ENCODE data around the gene SASH3.

SASH3 gene

DNA sequence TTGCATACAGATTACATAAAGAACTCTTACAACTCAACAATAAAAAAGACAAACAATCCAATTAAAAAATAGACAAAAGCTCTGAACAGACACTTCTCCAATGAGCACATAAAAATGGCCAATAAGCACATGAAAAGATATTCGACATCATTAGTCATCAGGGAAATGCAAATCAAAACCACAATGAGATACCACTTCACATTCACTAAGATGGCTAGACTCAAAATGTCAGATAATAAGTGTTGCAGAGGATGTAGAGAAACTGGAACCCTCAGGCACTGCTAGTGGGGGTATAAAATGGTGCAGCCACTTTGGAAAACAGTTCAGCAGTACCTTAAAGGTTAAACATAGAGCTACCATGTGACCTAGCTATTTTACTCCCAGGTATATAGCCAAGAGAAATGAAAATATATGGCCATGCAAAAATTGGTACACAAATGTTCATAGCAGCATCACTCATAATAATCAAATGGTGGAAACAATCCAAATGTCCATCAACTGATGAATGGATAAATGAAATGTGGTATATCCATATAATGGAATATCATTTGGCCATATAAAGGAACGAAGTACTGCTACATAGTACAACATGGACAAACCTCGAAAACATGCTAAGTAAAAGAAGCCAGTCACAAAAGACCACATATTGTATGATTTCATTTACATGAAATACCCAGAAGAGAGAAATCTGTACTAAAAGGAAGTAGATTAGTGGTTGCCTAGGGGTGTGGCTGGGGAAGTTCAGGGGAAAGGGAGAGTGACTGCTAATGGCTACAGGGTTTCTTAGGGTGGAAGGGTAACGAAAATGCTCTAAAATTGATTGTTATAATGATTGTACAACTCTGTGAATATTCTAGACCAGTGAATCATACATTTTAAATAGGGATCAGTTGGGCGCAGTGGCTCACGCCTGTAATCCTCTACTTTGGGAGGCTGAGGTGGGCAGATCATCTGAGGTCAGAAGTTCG lies 29.4 kb downstream of the SASH3 start:
- H3K4me3 ChIP-seq (ENCODE audit: low read length) = no peak overlapping the region
- H2AFZ ChIP-seq (ENCODE audit: low read depth, low read length) = no peak overlapping the region
- peaks cover 13% of the 10 kb centered on the region for H3K4me1 ChIP-seq (ENCODE audit: low read length)
- H3K9me3 ChIP-seq (ENCODE audit: insufficient read depth, low read length) = no peaks in the 10 kb centered on the region
- H3K27ac ChIP-seq (ENCODE audit: low read length) = no peak overlapping the region
- H3K36me3 ChIP-seq (replicated peaks; ENCODE audit: low read depth, low read length) = peaks cover 16% of the 10 kb centered on the region
- no peaks in the 10 kb centered on the region for H3K79me2 ChIP-seq (ENCODE audit: low read length)
- H3K4me2 ChIP-seq (ENCODE audit: low read length) = peak overlapping the region; percentile 14; the same call in 1 of the 2 replicates
- H3K27me3 ChIP-seq (ENCODE audit: low read depth, low read length) = no peaks in the 10 kb centered on the region
- TF ChIP-seq, protein P1, sequence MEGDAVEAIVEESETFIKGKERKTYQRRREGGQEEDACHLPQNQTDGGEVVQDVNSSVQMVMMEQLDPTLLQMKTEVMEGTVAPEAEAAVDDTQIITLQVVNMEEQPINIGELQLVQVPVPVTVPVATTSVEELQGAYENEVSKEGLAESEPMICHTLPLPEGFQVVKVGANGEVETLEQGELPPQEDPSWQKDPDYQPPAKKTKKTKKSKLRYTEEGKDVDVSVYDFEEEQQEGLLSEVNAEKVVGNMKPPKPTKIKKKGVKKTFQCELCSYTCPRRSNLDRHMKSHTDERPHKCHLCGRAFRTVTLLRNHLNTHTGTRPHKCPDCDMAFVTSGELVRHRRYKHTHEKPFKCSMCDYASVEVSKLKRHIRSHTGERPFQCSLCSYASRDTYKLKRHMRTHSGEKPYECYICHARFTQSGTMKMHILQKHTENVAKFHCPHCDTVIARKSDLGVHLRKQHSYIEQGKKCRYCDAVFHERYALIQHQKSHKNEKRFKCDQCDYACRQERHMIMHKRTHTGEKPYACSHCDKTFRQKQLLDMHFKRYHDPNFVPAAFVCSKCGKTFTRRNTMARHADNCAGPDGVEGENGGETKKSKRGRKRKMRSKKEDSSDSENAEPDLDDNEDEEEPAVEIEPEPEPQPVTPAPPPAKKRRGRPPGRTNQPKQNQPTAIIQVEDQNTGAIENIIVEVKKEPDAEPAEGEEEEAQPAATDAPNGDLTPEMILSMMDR (IDR thresholded peaks at IDR 0.05; ENCODE audit: low read depth, low read length) = no peak
- no peak for TF ChIP-seq EZH2phosphoT487 (IDR thresholded peaks at IDR 0.05; ENCODE audit: low read depth)
- no peak overlapping the region for H3K9ac ChIP-seq (ENCODE audit: low read length)
- H4K20me1 ChIP-seq (ENCODE audit: insufficient read depth, low read length) = no peaks in the 10 kb centered on the region

DNA sequence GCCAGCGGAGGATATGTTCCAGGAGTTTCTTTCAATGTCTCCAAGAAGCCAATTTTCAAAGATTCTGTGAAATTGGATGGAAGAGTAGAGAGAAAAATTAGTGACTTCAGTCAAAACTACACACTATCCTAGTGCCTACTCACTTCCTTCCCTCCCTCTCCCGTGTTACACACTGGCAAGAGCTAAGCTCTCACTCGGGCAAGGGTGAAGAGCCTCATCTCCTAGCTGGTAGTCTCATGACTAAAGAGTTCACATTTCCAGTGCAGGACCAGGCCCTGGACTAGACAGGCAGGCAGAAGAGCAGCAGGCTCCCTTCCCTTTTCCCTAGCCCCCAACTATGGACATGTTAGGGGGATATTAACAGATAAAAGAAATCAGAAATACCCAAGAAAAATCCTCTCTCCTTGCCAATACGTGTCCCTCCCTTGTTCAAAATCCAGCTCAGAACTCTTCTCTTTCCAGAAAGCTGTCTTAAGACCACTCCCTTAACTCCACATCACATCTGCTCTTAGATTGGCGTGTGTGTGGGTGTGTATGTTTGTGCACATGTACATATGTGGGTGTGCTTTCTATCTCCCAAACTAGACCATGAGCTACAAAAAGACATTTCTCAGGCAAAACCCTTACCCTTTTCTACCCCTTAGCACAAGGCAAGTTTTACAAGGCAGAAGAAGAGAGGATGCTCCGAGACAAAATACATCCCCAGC lies 34.1 kb downstream of the SASH3 start:
- H3K4me1 ChIP-seq (ENCODE audit: low read length) = peaks cover 7% of the 10 kb centered on the region
- no peaks in the 10 kb centered on the region for H3K27me3 ChIP-seq (ENCODE audit: low read depth, low read length)
- no peaks in the 10 kb centered on the region for H3K9me3 ChIP-seq (ENCODE audit: insufficient read depth, low read length)
- H3K79me2 ChIP-seq (ENCODE audit: low read length) = no peaks in the 10 kb centered on the region
- H2AFZ ChIP-seq (ENCODE audit: low read depth, low read length) = no peak overlapping the region
- no peak overlapping the region for H3K27ac ChIP-seq (ENCODE audit: low read length)
- H3K4me2 ChIP-seq (ENCODE audit: low read length) = no peak overlapping the region
- no peak overlapping the region for H3K9ac ChIP-seq (ENCODE audit: low read length)
- peaks cover 9% of the 10 kb centered on the region for H3K36me3 ChIP-seq (replicated peaks; ENCODE audit: low read depth, low read length)
- no peak overlapping the region for H3K4me3 ChIP-seq (ENCODE audit: low read length)
- H4K20me1 ChIP-seq (ENCODE audit: insufficient read depth, low read length) = no peaks in the 10 kb centered on the region
- no peak for TF ChIP-seq EZH2phosphoT487 (IDR thresholded peaks at IDR 0.05; ENCODE audit: low read depth)

DNA sequence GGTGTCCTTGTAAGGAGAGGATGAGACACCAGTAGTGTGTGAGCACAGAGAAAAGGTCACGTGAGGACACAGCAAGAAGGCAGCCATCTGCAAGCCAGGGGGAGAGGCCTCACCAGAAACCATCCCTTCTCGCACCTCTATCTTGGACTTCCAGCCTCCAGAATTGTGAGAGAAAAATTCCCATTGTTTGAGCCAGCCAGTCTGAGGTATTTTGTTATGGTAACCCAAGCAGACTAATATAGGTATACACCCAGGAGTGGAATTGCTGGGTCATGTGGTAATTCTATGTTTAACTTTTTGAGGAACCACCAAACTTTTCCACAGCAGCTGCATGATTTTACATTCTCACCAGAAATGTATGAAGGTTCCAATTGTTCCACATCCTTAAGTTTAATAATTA lies 38.4 kb downstream of the SASH3 start:
- Histone ChIP-seq H3K27ac (ENCODE audit: low read length) (no peak overlapping the region), H3K4me2 (ENCODE audit: low read length) (no peak overlapping the region), H3K9ac (ENCODE audit: low read length) (no peak overlapping the region), H3K4me1 (ENCODE audit: low read length) (no peaks in the 10 kb centered on the region), H3K36me3 (replicated peaks; ENCODE audit: low read depth, low read length) (no peaks in the 10 kb centered on the region), H2AFZ (ENCODE audit: low read depth, low read length) (no peak overlapping the region), H4K20me1 (ENCODE audit: insufficient read depth, low read length) (no peaks in the 10 kb centered on the region), H3K4me3 (ENCODE audit: low read length) (no peak overlapping the region), H3K9me3 (ENCODE audit: insufficient read depth, low read length) (no peaks in the 10 kb centered on the region), H3K27me3 (ENCODE audit: low read depth, low read length) (no peaks in the 10 kb centered on the region), H3K79me2 (ENCODE audit: low read length) (no peaks in the 10 kb centered on the region)
- TF ChIP-seq EZH2phosphoT487 (IDR thresholded peaks at IDR 0.05; ENCODE audit: low read depth) = no peak
- TF ChIP-seq, protein P1 (IDR thresholded peaks at IDR 0.05; ENCODE audit: low read depth, low read length) = no peak

DNA sequence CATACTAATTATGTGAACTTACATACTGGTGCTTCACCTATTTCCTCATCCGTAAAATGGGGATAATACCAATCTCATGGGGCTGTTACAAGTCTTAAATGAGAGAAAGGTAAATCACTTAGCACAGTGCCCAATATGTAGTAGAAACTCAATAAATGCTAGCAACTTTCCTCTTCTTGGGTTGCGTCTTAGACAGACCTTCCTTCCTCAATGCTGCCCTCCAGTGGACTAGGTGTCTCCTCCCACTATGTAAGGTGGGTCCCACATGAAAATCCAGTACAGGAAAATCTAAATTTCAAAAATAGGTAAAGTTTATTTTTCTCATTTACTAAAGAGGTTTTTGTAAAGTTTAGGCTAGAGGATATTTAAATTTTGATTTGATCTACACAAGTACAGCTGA lies 43.4 kb downstream of the SASH3 start:
- Histone ChIP-seq H3K4me1 (ENCODE audit: low read length) (peaks cover 16% of the 10 kb centered on the region), H3K27ac (ENCODE audit: low read length) (no peak overlapping the region), H3K9ac (ENCODE audit: low read length) (no peak overlapping the region; the same call in 1 of the 2 replicates), H2AFZ (ENCODE audit: low read depth, low read length) (no peak overlapping the region), H3K79me2 (ENCODE audit: low read length) (no peaks in the 10 kb centered on the region), H3K36me3 (replicated peaks; ENCODE audit: low read depth, low read length) (peaks cover 4% of the 10 kb centered on the region), H3K27me3 (ENCODE audit: low read depth, low read length) (no peaks in the 10 kb centered on the region), H4K20me1 (ENCODE audit: insufficient read depth, low read length) (no peaks in the 10 kb centered on the region), H3K4me2 (ENCODE audit: low read length) (0 out of 2 replicates have a peak overlapping the region, but pooled peaks have one; percentile 26), H3K9me3 (ENCODE audit: insufficient read depth, low read length) (no peaks in the 10 kb centered on the region), H3K4me3 (ENCODE audit: low read length) (no peak overlapping the region)
- TF ChIP-seq EZH2phosphoT487 (IDR thresholded peaks at IDR 0.05; ENCODE audit: low read depth) = no peak
- TF ChIP-seq, protein P1 (IDR thresholded peaks at IDR 0.05; ENCODE audit: low read depth, low read length) = peak; percentile 78

Measured in OCI-LY3 (cell line).